Adrenal gland (tissue), 5 donors: ENCODE results near the gene GMCL1.

Experiments
- CTCF ChIP-seq, 6 experiments: fragments of 450-650 bp in 4 of 6; fragments of 200-600 bp in 2 of 6; sonication (generic) in 1 of 6; IDR thresholded peaks; 1 replicate in 5 of 6; 2 replicates in 1 of 6; pipeline versions ENCODE4 v1.5.1 to v1.8.0; 2016 to 2021; ENCODE audit warnings: antibody characterized with exemption in 6 of 6, mild to moderate bottlenecking in 2 of 6, moderate library complexity in 1 of 6
- POLR2A ChIP-seq, 2 donors: fragments of 450-650 bp; IDR thresholded peaks; one replicate each; pipeline ENCODE4 v1.6.1; 2017; ENCODE audit warnings: antibody characterized with exemption in 2 of 2, mild to moderate bottlenecking in 2 of 2, moderate library complexity in 1 of 2
- donor health status: DM: no; HTN: no; CAD: no.

GRCh38 chr2:69796174-69796573 lies 33.3 kb upstream of the GMCL1 start:
- TF ChIP-seq POLR2A (IDR thresholded peaks at IDR 0.05) = no peak
- no peak for TF ChIP-seq CTCF (IDR thresholded peaks at IDR 0.05)
